A673 (cell line): ENCODE measurements around the gene ARL9. TPM values are rescaled to one million over a fixed set of nuclear protein-coding genes. Genes with fewer than 3 reads are reported as not detected.
A peak's percentile ranks its signal among the peaks of the same experiment; 100 is the strongest.

Experiments used
- BruUV-seq: library from RNA; stranded (reverse); fragments of 400-500 nt; replicated peaks from 2 replicates; lab custom pipeline; 2021; lab: Mats Ljungman, UMichigan
- CTCF ChIA-PET: fragments of 300-600 bp; sonication (Branson Sonifier 250); formaldehyde crosslinking; loops from one replicate; lab custom pipeline; 2022; ENCODE audit warnings: antibody characterized with exemption; lab: Charles Lee
- POLR2A ChIA-PET: fragments of 300-600 bp; sonication (Branson Sonifier 250); formaldehyde crosslinking; loops from one replicate; lab custom pipeline; 2022; ENCODE audit warnings: antibody characterized with exemption; ENCODE audit not compliant: low non-redundant PET; lab: Charles Lee
- DNase-seq: peaks from one replicate; pipeline ENCODE4 v3.0.0-alpha.2; 2015; ENCODE audit warnings: low spot score
- H3K27ac ChIP-seq: fragments of 200-600 bp; sonication (generic); 2 replicates; pipeline ENCODE4 v1.5.1; 2016; ENCODE audit warnings: mixed run types, low read depth, mild to moderate bottlenecking, mixed read lengths, antibody characterized with exemption, low read length; ENCODE audit not compliant: poor library complexity, severe bottlenecking
- H3K27me3 ChIP-seq: fragments of 200-600 bp; sonication (generic); replicated peaks from 2 replicates; pipeline ENCODE4 v1.6.1; 2017; ENCODE audit warnings: mixed run types, low read depth, mild to moderate bottlenecking, mixed read lengths, antibody characterized with exemption, low read length; ENCODE audit not compliant: insufficient read depth, poor library complexity
- H3K36me3 ChIP-seq: fragments of 200-600 bp; sonication (generic); 2 replicates; pipeline ENCODE4 v1.6.1; 2016; ENCODE audit warnings: mixed run types, mild to moderate bottlenecking, mixed read lengths, antibody characterized with exemption, low read length; ENCODE audit not compliant: insufficient read depth, poor library complexity, severe bottlenecking
- H3K4me1 ChIP-seq: fragments of 200-600 bp; sonication (generic); 2 replicates; pipeline ENCODE4 v1.6.1; 2017; ENCODE audit warnings: mixed run types, mild to moderate bottlenecking, mixed read lengths, antibody characterized with exemption, low read length; ENCODE audit not compliant: insufficient read depth, poor library complexity, severe bottlenecking
- H3K4me3 ChIP-seq: fragments of 200-600 bp; sonication (generic); 2 replicates; pipeline ENCODE4 v1.5.1; 2016; ENCODE audit warnings: low read depth, mixed run types, mild to moderate bottlenecking, mixed read lengths, low read length; ENCODE audit not compliant: poor library complexity, severe bottlenecking
- H3K9me3 ChIP-seq: fragments of 200-600 bp; sonication (generic); 2 replicates; pipeline ENCODE4 v1.6.1; 2016; ENCODE audit warnings: mixed run types, low read depth, mild to moderate bottlenecking, mixed read lengths, antibody characterized with exemption, low read length; ENCODE audit not compliant: poor library complexity, severe bottlenecking
- CTCF ChIP-seq: fragments of 300-800, 200-600 bp; sonication (generic); conservative IDR thresholded peaks from 2 replicates; pipeline ENCODE4 v1.5.1; 2017; ENCODE audit warnings: low read depth, mild to moderate bottlenecking, antibody characterized with exemption, low read length, moderate library complexity, mixed read lengths
- EZH2 ChIP-seq: fragments of 200-600 bp; sonication (generic); IDR thresholded peaks from 2 replicates; pipeline ENCODE4 v1.6.1; 2017; ENCODE audit warnings: borderline replicate concordance, low read depth, mild to moderate bottlenecking, mixed read lengths, antibody characterized with exemption, low read length; ENCODE audit not compliant: poor library complexity, severe bottlenecking
- intact Hi-C: fragments of 100-400 bp; cut with micrococcal nuclease; formaldehyde crosslinking; loops from one replicate; pipeline ENCODE4 v1.10.0; 2022; ENCODE audit not compliant: unreplicated experiment
- total RNA-seq: library from RNA; stranded (reverse); gene quantifications from 2 replicates; pipeline ENCODE4 v1.2.3, GENCODE V29; 2021

Gene ARL9
- total RNA-seq, 1 experiment from 2014 or later, result 0.24 TPM

GRCh38 chr4:56512166-56512565 is 6.6 kb downstream of the ARL9 start:
- H3K4me1 ChIP-seq, result no peaks in the 10 kb centered on the region
- ChIA-PET POLR2A (no interaction called here), CTCF (interaction anchor here (0.7 kb wide), 1 partner anchor 325 kb away, joined by 4 read pairs; no protein-coding TSS in a partner anchor)
- H3K36me3 ChIP-seq, result no peaks in the 10 kb centered on the region
- H3K27ac ChIP-seq, result no peak overlapping the region
- no peak for DNase-seq
- no peak overlapping the region for H3K4me3 ChIP-seq
- H3K27me3 ChIP-seq, result no peaks in the 10 kb centered on the region
- TF ChIP-seq CTCF (no peak), EZH2 (no peak)
- no TSS peak for BruUV-seq
- intact Hi-C loops, result no loop called here
- no peaks in the 10 kb centered on the region for H3K9me3 ChIP-seq

- CTCF ChIA-PET, result no interaction called here
- BruUV-seq, result no TSS peak
- TF ChIP-seq CTCF, result no peak
- TF ChIP-seq EZH2, result no peak
- Histone ChIP-seq H3K27me3 (no peaks in the 10 kb centered on the region), H3K27ac (no peak overlapping the region), H3K9me3 (no peaks in the 10 kb centered on the region), H3K4me1 (no peaks in the 10 kb centered on the region), H3K36me3 (no peaks in the 10 kb centered on the region), H3K4me3 (no peak overlapping the region)
- POLR2A ChIA-PET, result no interaction called here
- intact Hi-C loops, result no loop called here
- no peak for DNase-seq
Observed at GRCh38 chr4:56513517-56513916, 7.9 kb downstream of the ARL9 start.

GRCh38 chr4:56530269-56531148 is 24.9 kb downstream of the ARL9 start:
- no TSS peak for BruUV-seq
- Histone ChIP-seq H3K9me3 (no peaks in the 10 kb centered on the region), H3K4me1 (no peaks in the 10 kb centered on the region), H3K27ac (no peak overlapping the region), H3K27me3 (no peaks in the 10 kb centered on the region), H3K4me3 (peak overlapping the region; percentile 46), H3K36me3 (no peaks in the 10 kb centered on the region)
- ChIA-PET POLR2A (no interaction called here), CTCF (no interaction called here)
- no peak for TF ChIP-seq CTCF
- no peak for TF ChIP-seq EZH2
- DNase-seq, result peak; percentile 55
- intact Hi-C loops, result no loop called here
